ENCODE results near the gene ATF6. TPM values are rescaled to one million over a fixed set of nuclear protein-coding genes. Genes with fewer than 3 reads are reported as not detected.

The ATF6 gene
- total and polyA plus RNA-seq, 9 of the 15 experiments (the other 6 are each of a cell fraction or from before 2014, with no cell fraction given): 11.7 to 32.4 (median 20.4) TPM

DNA sequence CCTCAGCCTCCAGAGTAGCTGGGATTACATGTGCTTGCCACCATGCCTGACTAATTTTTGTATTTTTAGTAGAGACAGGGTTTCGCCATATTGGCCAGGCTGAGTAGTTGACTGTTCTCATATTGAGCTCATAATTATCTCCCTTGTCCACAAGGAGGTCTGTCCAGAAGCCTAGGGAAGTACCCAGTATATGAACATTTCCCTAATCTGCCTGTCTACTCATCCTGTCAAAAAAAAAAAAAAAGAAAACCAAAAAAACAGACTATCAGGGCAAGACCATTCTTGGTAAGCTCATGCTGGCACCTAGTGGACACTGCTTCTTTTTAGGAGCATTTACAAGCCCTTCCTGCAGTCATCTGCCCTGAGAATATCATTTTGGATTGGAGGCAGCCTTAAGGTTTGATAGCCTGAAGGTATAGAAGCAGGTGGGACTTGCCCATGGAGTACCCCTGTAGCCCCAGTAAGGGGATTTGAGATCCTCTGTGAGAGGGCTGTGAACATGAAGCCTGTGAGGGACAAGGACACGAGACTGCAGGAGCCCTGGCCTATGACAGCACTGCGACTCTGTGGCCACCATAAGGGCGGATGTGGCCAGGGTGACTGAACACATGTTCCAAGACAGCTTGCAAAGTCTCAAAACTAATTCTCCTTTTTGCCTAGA lies 27.4 kb upstream of the ATF6 start (continued):
- TF ChIP-seq TBL1XR1 (IDR thresholded peaks at IDR 0.05; ENCODE audit: low read length in 2 of 2) (peak in 1 of 2 experiments; percentile 64; a peak in 2 of 4 replicates), HLTF (IDR thresholded peaks at IDR 0.05) (peak; percentile 75; the same call in 1 of the 2 replicates), RBM14 (IDR thresholded peaks at IDR 0.05; ENCODE audit: borderline replicate concordance, insufficient read depth, low read depth, low read length) (no peak), HMBOX1 (IDR thresholded peaks at IDR 0.05) (peak; percentile 51; the same call in 1 of the 2 replicates), ZEB2 (IDR thresholded peaks at IDR 0.05) (0 out of 2 replicates have a peak, but pooled peaks have one; percentile 33), MEIS2 (IDR thresholded peaks at IDR 0.05; ENCODE audit: partially characterized antibody) (peak; percentile 72), SMC3 (conservative IDR thresholded peaks at IDR 0.05; ENCODE audit: insufficient read depth, low read depth, low read length) (peak; percentile 81), GABPB1 (CRISPR knock-in tag; IDR thresholded peaks at IDR 0.05) (peak; percentile 28; the same call in 1 of the 2 replicates), ZNF384 (IDR thresholded peaks at IDR 0.05; ENCODE audit: low read depth, low read length) (peak; percentile 100), CBFA2T3 (IDR thresholded peaks at IDR 0.05) (peak; percentile 69), PTBP1 (IDR thresholded peaks at IDR 0.05; ENCODE audit: low read depth, low read length) (no peak), PPARD (CRISPR knock-in tag; IDR thresholded peaks at IDR 0.05) (no peak), CBFB (CRISPR knock-in tag; IDR thresholded peaks at IDR 0.05) (no peak), ARHGAP35 (IDR thresholded peaks at IDR 0.05; ENCODE audit: partially characterized antibody) (peak; percentile 27), TEAD1 (CRISPR knock-in tag; IDR thresholded peaks at IDR 0.05) (peak in 1 of 2 experiments; percentile 60; a peak in 1 of 4 replicates), TRIM24 (IDR thresholded peaks at IDR 0.05) (0 out of 4 replicates have a peak, but pooled peaks have one; percentile 26 to 46), SMARCE1 (IDR thresholded peaks at IDR 0.05) (peak; percentile 50; the same call in 1 of the 2 replicates), NRF1 (conservative IDR thresholded peaks at IDR 0.05 in 1 of 2, IDR thresholded peaks at IDR 0.05 in 1 of 2) (0 out of 4 replicates have a peak, but pooled peaks of 1 of the 2 experiments have one; percentile 21), CC2D1A (IDR thresholded peaks at IDR 0.05) (peak; percentile 93), DPF2 (IDR thresholded peaks at IDR 0.05) (peak; percentile 80), GATAD2A (IDR thresholded peaks at IDR 0.05) (peak; percentile 46; the same call in 1 of the 2 replicates), MAFG (tag; conservative IDR thresholded peaks at IDR 0.05) (peak; percentile 34), ASH1L (IDR thresholded peaks at IDR 0.05; ENCODE audit: borderline replicate concordance, low read depth, partially characterized antibody) (peak; percentile 21), XRCC4 (IDR thresholded peaks at IDR 0.05; ENCODE audit: extremely low read depth, insufficient read depth, insufficient read length) (no peak), ZBTB2 (IDR thresholded peaks at IDR 0.05) (0 out of 2 replicates have a peak, but pooled peaks have one; percentile 38), RFX5 (IDR thresholded peaks at IDR 0.05; ENCODE audit: low read depth, low read length) (peak; percentile 65), SOX6 (IDR thresholded peaks at IDR 0.05) (no peak)
- TF ChIP-seq, protein P1, sequence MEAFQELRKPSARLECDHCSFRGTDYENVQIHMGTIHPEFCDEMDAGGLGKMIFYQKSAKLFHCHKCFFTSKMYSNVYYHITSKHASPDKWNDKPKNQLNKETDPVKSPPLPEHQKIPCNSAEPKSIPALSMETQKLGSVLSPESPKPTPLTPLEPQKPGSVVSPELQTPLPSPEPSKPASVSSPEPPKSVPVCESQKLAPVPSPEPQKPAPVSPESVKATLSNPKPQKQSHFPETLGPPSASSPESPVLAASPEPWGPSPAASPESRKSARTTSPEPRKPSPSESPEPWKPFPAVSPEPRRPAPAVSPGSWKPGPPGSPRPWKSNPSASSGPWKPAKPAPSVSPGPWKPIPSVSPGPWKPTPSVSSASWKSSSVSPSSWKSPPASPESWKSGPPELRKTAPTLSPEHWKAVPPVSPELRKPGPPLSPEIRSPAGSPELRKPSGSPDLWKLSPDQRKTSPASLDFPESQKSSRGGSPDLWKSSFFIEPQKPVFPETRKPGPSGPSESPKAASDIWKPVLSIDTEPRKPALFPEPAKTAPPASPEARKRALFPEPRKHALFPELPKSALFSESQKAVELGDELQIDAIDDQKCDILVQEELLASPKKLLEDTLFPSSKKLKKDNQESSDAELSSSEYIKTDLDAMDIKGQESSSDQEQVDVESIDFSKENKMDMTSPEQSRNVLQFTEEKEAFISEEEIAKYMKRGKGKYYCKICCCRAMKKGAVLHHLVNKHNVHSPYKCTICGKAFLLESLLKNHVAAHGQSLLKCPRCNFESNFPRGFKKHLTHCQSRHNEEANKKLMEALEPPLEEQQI (IDR thresholded peaks at IDR 0.05): 0 out of 2 replicates have a peak, but pooled peaks have one; percentile 54
